GM03348 (cell line): ENCODE results near the gene NOG.

Source experiments
- DNase-seq: peaks from one replicate; pipeline ENCODE4 v3.0.0; 2012; ENCODE audit warnings: low spot score

NOG gene

GRCh38 chr17:56593646-56594319, at the start of gene NOG:
Gene NOG, plus strand, starts transcription at chr17:56593699. Its CDS starts 525 bp downstream, at chr17:56594224.
- DNase-seq, result peak; percentile 88

DNA sequence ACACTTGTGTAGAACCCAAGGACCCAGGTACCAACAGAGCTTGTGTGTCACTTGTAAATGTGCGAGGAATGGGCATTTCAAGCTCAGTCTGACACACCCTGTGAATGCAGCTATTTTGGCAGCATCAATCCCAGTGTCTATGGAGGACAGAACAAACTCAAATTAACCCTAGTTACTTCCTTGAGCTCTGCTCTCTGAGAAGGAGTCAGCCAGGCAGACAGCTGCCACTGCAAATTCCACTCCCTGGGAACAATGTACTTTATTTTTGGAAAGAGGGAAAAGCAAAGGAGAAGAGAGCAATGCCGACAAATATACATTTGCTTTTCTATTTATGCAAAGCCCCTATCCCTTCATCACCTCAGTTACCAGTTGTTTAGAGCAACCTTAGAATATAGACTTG, 48.4 kb upstream of the NOG start:
- DNase-seq, result no peak

- DNase-seq, result no peak
These were observed 47.6 kb upstream of the NOG start for GRCh38 chr17:56545930-56546329.

- no peak for DNase-seq
These were observed 44.8 kb upstream of the NOG start for GRCh38 chr17:56548661-56549060.

DNA sequence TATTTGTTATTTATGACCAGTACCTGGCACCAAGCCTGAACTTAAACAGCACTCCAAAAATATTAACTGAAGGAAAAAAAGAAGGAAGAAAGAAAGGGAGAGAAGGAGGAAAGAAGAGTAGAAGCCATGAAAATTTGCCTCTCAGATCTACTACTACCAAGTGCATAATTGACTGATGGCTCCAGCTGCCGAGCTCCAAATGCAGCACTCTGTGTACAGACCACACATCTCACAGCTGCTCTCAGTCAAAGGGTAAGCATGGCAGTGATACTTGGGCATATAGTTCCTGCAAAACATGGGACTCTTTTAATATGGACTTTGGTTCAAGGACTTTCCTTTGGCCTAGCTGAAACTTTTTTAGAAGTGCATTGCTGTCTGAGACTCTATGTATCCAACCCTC, 44.0 kb upstream of the NOG start:
- no peak for DNase-seq

DNA sequence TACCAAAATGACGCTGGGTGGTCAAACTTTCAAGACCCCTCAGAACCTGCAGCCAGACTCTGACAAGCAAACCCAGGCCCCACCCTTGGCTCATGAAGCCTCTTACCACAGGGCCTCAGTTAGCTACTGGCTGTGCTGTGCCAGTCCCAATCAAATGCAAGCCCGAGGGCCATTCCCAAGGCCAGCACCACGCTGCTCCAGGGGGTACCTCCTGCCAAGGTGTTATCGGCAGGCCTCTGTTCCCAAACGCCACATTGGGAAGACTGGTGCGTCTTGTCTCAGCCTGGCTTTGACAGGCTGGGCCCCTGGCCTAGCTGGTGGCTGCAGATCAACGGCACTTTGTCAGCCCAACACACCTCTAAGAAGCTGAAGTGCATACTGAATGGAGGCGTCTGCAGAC, 35.8 kb upstream of the NOG start:
- no peak for DNase-seq

- no peak for DNase-seq
These were observed 35.4 kb upstream of the NOG start for GRCh38 chr17:56558088-56558487.

DNA sequence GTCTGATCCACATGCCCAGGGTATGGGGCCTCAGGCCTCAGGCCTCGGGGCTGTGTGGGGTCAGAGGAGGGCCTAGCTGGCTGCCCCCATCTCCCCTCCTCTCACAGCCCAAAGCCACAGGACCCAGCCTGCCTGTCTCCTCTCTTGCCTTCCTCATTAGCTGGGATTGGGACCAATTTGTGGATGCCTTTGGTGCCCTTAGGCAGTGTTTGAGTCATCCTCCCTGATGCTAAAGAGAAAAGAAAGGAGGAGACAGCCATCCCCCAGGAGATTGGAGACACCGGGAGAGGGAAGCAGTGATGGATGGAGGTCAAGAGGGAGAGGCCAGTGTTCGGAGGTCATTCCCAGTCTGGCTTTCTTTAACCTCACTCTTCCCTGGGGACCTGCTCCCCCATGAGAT, 23.3 kb upstream of the NOG start:
- DNase-seq, result no peak

DNA sequence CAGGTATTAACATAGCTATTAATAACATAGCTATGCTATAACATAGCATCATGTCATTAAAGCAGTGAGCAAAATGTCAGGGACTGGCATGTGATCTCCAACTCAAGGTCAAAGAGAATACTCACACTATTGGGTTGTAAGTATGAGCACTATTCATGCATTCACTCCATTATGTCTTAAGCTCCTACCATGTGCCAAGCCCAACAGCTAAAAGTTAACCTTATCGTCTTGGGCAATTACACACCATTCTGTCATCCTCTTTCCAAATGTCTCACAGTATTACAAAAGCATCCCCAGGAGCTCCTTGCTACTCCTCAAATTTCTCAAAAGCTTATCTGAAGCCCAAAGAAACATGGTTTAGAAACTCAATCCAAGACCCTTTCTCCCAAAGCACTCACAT, 22.0 kb upstream of the NOG start:
- DNase-seq, result no peak

- DNase-seq, result no peak
These were observed 16.2 kb upstream of the NOG start for GRCh38 chr17:56577190-56577842.

- DNase-seq, result no peak
These were observed 15.7 kb upstream of the NOG start for GRCh38 chr17:56577843-56578204.

DNA sequence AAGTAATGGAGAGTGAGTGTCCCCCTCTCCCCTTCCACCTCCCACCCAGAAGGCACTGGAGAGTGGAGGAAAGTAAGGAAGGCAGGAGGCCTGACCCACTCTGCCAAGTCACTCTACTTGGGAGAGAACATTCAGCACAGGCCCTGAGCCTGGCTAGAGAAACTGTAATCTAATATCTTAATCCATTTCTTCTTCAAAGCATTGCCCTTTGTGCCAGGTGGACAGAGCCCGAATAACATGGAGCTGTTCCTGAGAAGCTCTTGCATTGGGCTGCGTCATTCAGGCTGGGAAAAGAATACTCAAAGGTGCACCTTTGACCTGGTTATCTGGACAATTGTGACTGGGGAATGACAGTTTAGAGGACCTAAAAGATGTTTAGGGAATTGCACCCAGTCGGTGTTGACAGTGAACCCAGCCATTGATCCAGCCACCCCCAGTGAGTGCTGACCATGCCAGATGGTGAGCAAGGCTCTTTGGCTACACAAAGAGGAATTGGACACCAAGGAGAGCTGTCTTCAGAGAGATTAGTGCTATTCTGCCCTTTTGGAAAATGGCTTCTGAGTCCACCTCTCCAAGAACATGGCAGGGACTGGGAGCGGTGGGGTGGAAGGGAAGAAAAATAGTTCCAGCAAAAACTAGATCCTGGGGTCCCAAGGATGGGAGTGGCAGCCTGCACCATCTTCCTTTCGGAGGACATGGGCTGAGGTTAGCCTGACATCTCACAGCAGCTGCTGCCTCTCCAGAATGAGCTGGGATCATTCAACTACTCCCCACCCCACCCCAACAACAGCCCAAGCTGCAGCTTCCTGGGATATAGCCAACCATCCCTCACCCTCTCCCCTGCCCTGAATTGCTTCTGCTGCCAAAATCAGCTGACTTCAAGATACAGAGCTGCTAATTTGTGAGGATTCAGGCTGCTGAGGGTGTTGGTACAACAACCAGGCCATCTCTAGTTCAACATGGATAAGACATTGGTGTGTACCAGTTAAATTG, 11.6 kb upstream of the NOG start:
- no peak for DNase-seq

DNA sequence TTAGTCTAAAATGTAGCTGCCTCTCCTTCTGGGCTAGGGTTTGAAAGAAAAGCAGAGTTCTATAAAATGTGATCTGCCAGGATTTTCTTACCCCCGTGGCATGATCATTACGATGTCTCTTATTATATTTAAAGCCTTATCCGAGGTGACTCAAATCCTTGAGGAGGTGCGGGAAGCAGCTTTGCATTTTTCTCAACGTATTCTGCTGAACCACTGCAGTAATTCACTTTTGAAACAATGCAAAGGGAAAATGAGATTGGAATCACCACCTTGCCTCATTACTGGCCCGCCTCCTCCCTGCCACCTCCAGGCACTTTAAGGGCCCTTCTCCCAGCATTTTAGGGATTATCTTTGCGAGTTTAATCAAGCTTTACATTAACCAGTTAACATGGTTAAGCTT, 9.7 kb upstream of the NOG start:
- DNase-seq, result no peak

GRCh38 chr17:56587298-56587697, 6.2 kb upstream of the NOG start:
- no peak for DNase-seq

- DNase-seq, result peak; percentile 94
These were observed 913 bp upstream of the NOG start for GRCh38 chr17:56592487-56593085.

GRCh38 chr17:56593086-56593645, 333 bp upstream of the NOG start:
- peak; percentile 82 for DNase-seq

- DNase-seq, result peak; percentile 34
These were observed 1.0 kb downstream of the NOG start for GRCh38 chr17:56594320-56595107.

- DNase-seq, result no peak
These were observed 1.6 kb downstream of the NOG start for GRCh38 chr17:56595108-56595418.

- peak; percentile 15 for DNase-seq
These were observed 2.6 kb downstream of the NOG start for GRCh38 chr17:56595831-56596690.

- DNase-seq, result peak; percentile 41
These were observed 3.4 kb downstream of the NOG start for GRCh38 chr17:56596691-56597494.
